H1 (cell line): ENCODE measurements around the gene ZNF398.

ENCODE experiments used
- ATF2 ChIP-seq: IDR thresholded peaks from 2 replicates; pipeline ENCODE4 v1.6.1; 2012; ENCODE audit warnings: low read length, inconsistent platforms
- BRCA1 ChIP-seq: IDR thresholded peaks from 2 replicates; pipeline ENCODE4 v1.6.1; 2012; ENCODE audit warnings: low read depth, low read length, improper control_type of control experiment
- CTCF ChIP-seq, 3 experiments: IDR thresholded peaks; 1 replicate in 2 of 3; 2 replicates in 1 of 3; pipeline versions ENCODE4 v1.5.1 to v1.6.1; 2011; ENCODE audit warnings: low read length in 3 of 3, mild to moderate bottlenecking in 3 of 3, inconsistent platforms in 2 of 3, low read depth in 1 of 3, moderate library complexity in 1 of 3; ENCODE audit not compliant: insufficient read depth in 1 of 3; ENCODE audit errors: control extremely low read depth in 1 of 3
- JUN ChIP-seq: IDR thresholded peaks from 2 replicates; pipeline ENCODE4 v1.6.1; 2011; ENCODE audit warnings: low read depth, mild to moderate bottlenecking, improper control_type of control experiment, low read length
- KDM1A ChIP-seq: fragments of 200-600, 300-600 bp; sonication (generic); IDR thresholded peaks from 2 replicates; pipeline ENCODE4 v1.7.1; 2016; ENCODE audit warnings: mild to moderate bottlenecking, low read length, borderline replicate concordance
- MAX ChIP-seq: IDR thresholded peaks from 2 replicates; pipeline ENCODE4 v1.6.1; 2012; ENCODE audit warnings: inconsistent platforms
- POLR2AphosphoS5 ChIP-seq: IDR thresholded peaks from 2 replicates; pipeline ENCODE4 v1.6.1; 2011; ENCODE audit warnings: low read depth, low read length
- RAD21 ChIP-seq, 2 experiments: IDR thresholded peaks in 1 of 2; conservative IDR thresholded peaks in 1 of 2; 2 replicates each; pipeline ENCODE4 v1.6.1; 2011; ENCODE audit warnings: low read depth in 2 of 2, low read length in 2 of 2, improper control_type of control experiment in 1 of 2, inconsistent platforms in 1 of 2, mild to moderate bottlenecking in 1 of 2, moderate library complexity in 1 of 2
- SRF ChIP-seq: IDR thresholded peaks from 2 replicates; pipeline ENCODE4 v1.6.1; 2011; ENCODE audit warnings: mild to moderate bottlenecking, low read depth, low read length, moderate library complexity
- TAF1 ChIP-seq: IDR thresholded peaks from 2 replicates; pipeline ENCODE4 v1.6.1; 2011; ENCODE audit warnings: mild to moderate bottlenecking, low read depth, low read length

- TF ChIP-seq SRF (no peak), RAD21 (IDR thresholded peaks at IDR 0.05 in 1 of 2, conservative IDR thresholded peaks at IDR 0.05 in 1 of 2; ENCODE audit: low read depth in 2 of 2, low read length in 2 of 2) (no peak), ATF2 (no peak), CTCF (IDR thresholded peaks at IDR 0.05; ENCODE audit: control extremely low read depth in 1 of 3, insufficient read depth in 1 of 3, low read depth in 1 of 3, low read length in 3 of 3) (no peak), MAX (no peak), TAF1 (no peak), BRCA1 (no peak), POLR2AphosphoS5 (no peak), JUN (no peak), KDM1A (no peak)
Measured at GRCh38 chr7:149202831-149203231, 55.6 kb downstream of the ZNF398 start.
